Thymus (tissue), 11 donors: ENCODE data around the gene TNFAIP8L1. TPM values are rescaled to one million over a fixed set of nuclear protein-coding genes. Genes with fewer than 3 reads are reported as not detected.

ENCODE experiments used
- DNase-seq, 9 donors: peaks; one replicate each; pipeline ENCODE4 v3.0.0-alpha.2; 2013; ENCODE audit warnings: low spot score in 9 of 9, low read depth in 6 of 9, missing footprints in 1 of 9
- H3K27ac ChIP-seq, 2 donors: one replicate each; pipeline ENCODE4 v1.5.1; 2013; ENCODE audit warnings: control low read depth in 1 of 2, low read depth in 1 of 2, low read length in 1 of 2, mild to moderate bottlenecking in 1 of 2, moderate library complexity in 1 of 2
- H3K27me3 ChIP-seq, 2 donors: one replicate each; pipeline ENCODE4 v1.5.1; 2013; ENCODE audit warnings: low read length in 1 of 2; ENCODE audit not compliant: control insufficient read depth in 2 of 2, insufficient read depth in 1 of 2
- H3K36me3 ChIP-seq, 2 donors: one replicate each; pipeline ENCODE4 v1.5.1; 2013; ENCODE audit warnings: low read length in 1 of 2, mild to moderate bottlenecking in 1 of 2, moderate library complexity in 1 of 2; ENCODE audit not compliant: control insufficient read depth in 2 of 2, insufficient read depth in 2 of 2
- H3K4me1 ChIP-seq, 2 donors: one replicate each; pipeline ENCODE4 v1.5.1; 2013; ENCODE audit warnings: low read length in 2 of 2; ENCODE audit not compliant: control insufficient read depth in 2 of 2, insufficient read depth in 2 of 2
- H3K4me3 ChIP-seq, 2 donors: one replicate each; pipeline ENCODE4 v1.5.1; 2013; ENCODE audit warnings: low read length in 2 of 2, control low read depth in 1 of 2, mild to moderate bottlenecking in 1 of 2
- H3K9me3 ChIP-seq, 2 donors: one replicate each; pipeline ENCODE4 v1.5.1; 2013; ENCODE audit warnings: low read length in 1 of 2, mild to moderate bottlenecking in 1 of 2; ENCODE audit not compliant: control insufficient read depth in 2 of 2, insufficient read depth in 1 of 2
- WGBS: extraction: QIAGEN DNeasy Blood & Tissue Kit; methylation state at CpG from one replicate; pipeline ENCODE4 v1.1.7; 2013; 5-methylcytosine and 5-hydroxymethylcytosine counted together
- polyA plus RNA-seq: library from polyadenylated mRNA; stranded (reverse); fragments of 200-250 nt; gene quantifications from one replicate; pipeline ENCODE4 v1.2.3, GENCODE V29; 2013
- total RNA-seq: library from RNA; stranded (reverse); fragments of 120-200 nt; gene quantifications from one replicate; pipeline ENCODE4 v1.2.4, GENCODE V29; 2013
- donor health status: healthy.

Gene TNFAIP8L1
- total and polyA plus RNA-seq, 2 donors, result 5.1 to 6.9 TPM

- H3K27ac ChIP-seq, result no peak overlapping the region
- H3K9me3 ChIP-seq, result no peaks in the 10 kb centered on the region
- H3K4me1 ChIP-seq, result no peaks in the 10 kb centered on the region
- no peak for DNase-seq
- 96% methylated on average over 19 of the region's 19 CpGs for WGBS
- no peak overlapping the region for H3K4me3 ChIP-seq
- H3K36me3 ChIP-seq, result peaks cover 80 to 90% of the 10 kb centered on the region in 2 donors
- no peaks in the 10 kb centered on the region for H3K27me3 ChIP-seq
Observed at GRCh38 chr19:4689403-4689802, 50.1 kb downstream of the TNFAIP8L1 start.

- WGBS, result 91% methylated on average over 13 of the region's 13 CpGs
- H3K27ac ChIP-seq, result no peak overlapping the region
- DNase-seq, result no peak
- H3K27me3 ChIP-seq, result no peaks in the 10 kb centered on the region
- no peaks in the 10 kb centered on the region for H3K4me1 ChIP-seq
- H3K4me3 ChIP-seq, result no peak overlapping the region
- peaks cover 80 to 91% of the 10 kb centered on the region in 2 donors for H3K36me3 ChIP-seq
- H3K9me3 ChIP-seq, result no peaks in the 10 kb centered on the region
Observed at GRCh38 chr19:4690361-4690760, 51.0 kb downstream of the TNFAIP8L1 start.

- H3K9me3 ChIP-seq, result no peaks in the 10 kb centered on the region
- DNase-seq, result no peak
- H3K4me1 ChIP-seq, result no peaks in the 10 kb centered on the region
- no peak overlapping the region for H3K4me3 ChIP-seq
- H3K36me3 ChIP-seq, result peaks cover 79 to 91% of the 10 kb centered on the region in 2 donors
- no peaks in the 10 kb centered on the region for H3K27me3 ChIP-seq
- H3K27ac ChIP-seq, result no peak overlapping the region
- 98% methylated on average over 9 of the region's 9 CpGs for WGBS
Observed at GRCh38 chr19:4691373-4691772, 52.1 kb downstream of the TNFAIP8L1 start.

GRCh38 chr19:4692251-4693077, 53.1 kb downstream of the TNFAIP8L1 start:
- no peak overlapping the region for H3K27ac ChIP-seq
- H3K27me3 ChIP-seq, result no peaks in the 10 kb centered on the region
- DNase-seq, result no peak
- H3K36me3 ChIP-seq, result peaks cover 80 to 90% of the 10 kb centered on the region in 2 donors
- no peak overlapping the region for H3K4me3 ChIP-seq
- no peaks in the 10 kb centered on the region for H3K9me3 ChIP-seq
- WGBS, result 92% methylated on average over 27 of the region's 27 CpGs
- no peaks in the 10 kb centered on the region for H3K4me1 ChIP-seq

GRCh38 chr19:4693078-4693350, 53.7 kb downstream of the TNFAIP8L1 start:
- no peaks in the 10 kb centered on the region for H3K27me3 ChIP-seq
- no peaks in the 10 kb centered on the region for H3K4me1 ChIP-seq
- no peak overlapping the region for H3K27ac ChIP-seq
- H3K4me3 ChIP-seq, result no peak overlapping the region
- H3K9me3 ChIP-seq, result no peaks in the 10 kb centered on the region
- WGBS, result 91% methylated on average over 7 of the region's 7 CpGs
- DNase-seq, result no peak
- H3K36me3 ChIP-seq, result peaks cover 84 to 90% of the 10 kb centered on the region in 2 donors

- Histone ChIP-seq H3K27me3 (no peaks in the 10 kb centered on the region), H3K4me3 (no peak overlapping the region), H3K9me3 (no peaks in the 10 kb centered on the region), H3K36me3 (peaks cover 84 to 89% of the 10 kb centered on the region in 2 donors), H3K27ac (no peak overlapping the region), H3K4me1 (no peaks in the 10 kb centered on the region)
- no peak for DNase-seq
- WGBS, result 97% methylated on average over 15 of the region's 15 CpGs
Observed at GRCh38 chr19:4693471-4694121, 54.3 kb downstream of the TNFAIP8L1 start.

- WGBS, result 98% methylated on average over 22 of the region's 22 CpGs
- Histone ChIP-seq H3K36me3 (peaks cover 83 to 84% of the 10 kb centered on the region in 2 donors), H3K27me3 (no peaks in the 10 kb centered on the region), H3K9me3 (no peaks in the 10 kb centered on the region), H3K27ac (no peak overlapping the region), H3K4me1 (no peaks in the 10 kb centered on the region), H3K4me3 (no peak overlapping the region)
- no peak for DNase-seq
Observed at GRCh38 chr19:4694211-4694987, 55.1 kb downstream of the TNFAIP8L1 start.

- no peaks in the 10 kb centered on the region for H3K4me1 ChIP-seq
- no peak overlapping the region for H3K4me3 ChIP-seq
- H3K36me3 ChIP-seq, result peaks cover 83 to 84% of the 10 kb centered on the region in 2 donors
- H3K27ac ChIP-seq, result no peak overlapping the region
- no peaks in the 10 kb centered on the region for H3K27me3 ChIP-seq
- no peak for DNase-seq
- 96% methylated on average over 19 of the region's 19 CpGs for WGBS
- no peaks in the 10 kb centered on the region for H3K9me3 ChIP-seq
Observed at GRCh38 chr19:4695224-4695731, 56.0 kb downstream of the TNFAIP8L1 start.

- no peaks in the 10 kb centered on the region for H3K4me1 ChIP-seq
- H3K4me3 ChIP-seq, result no peak overlapping the region
- H3K36me3 ChIP-seq, result peaks cover 90 to 94% of the 10 kb centered on the region in 2 donors
- DNase-seq, result no peak
- H3K27ac ChIP-seq, result no peak overlapping the region
- 97% methylated on average over 14 of the region's 14 CpGs for WGBS
- H3K27me3 ChIP-seq, result no peaks in the 10 kb centered on the region
- H3K9me3 ChIP-seq, result no peaks in the 10 kb centered on the region
Observed at GRCh38 chr19:4697304-4697703, 58.0 kb downstream of the TNFAIP8L1 start.
